Trophoblast cell (in vitro differentiated cells and primary cell): Measurements from ENCODE around the gene KRTAP9-2.

Experiments used
- DNase-seq, 2 donors: peaks; one replicate each; pipeline ENCODE4 v3.0.0-alpha.2; 2016
- H2AFZ ChIP-seq: 2 replicates; pipeline ENCODE4 v1.6.1; 2013; ENCODE audit warnings: low read length, moderate library complexity, mild to moderate bottlenecking; ENCODE audit not compliant: insufficient read depth, poor library complexity
- H2AK5ac ChIP-seq: 2 replicates; pipeline ENCODE4 v1.6.1; 2013; ENCODE audit warnings: mild to moderate bottlenecking, low read length
- H2BK120ac ChIP-seq: 2 replicates; pipeline ENCODE4 v1.6.1; 2013; ENCODE audit warnings: low read length, mild to moderate bottlenecking, moderate library complexity; ENCODE audit not compliant: insufficient read depth, poor library complexity
- H2BK12ac ChIP-seq: 2 replicates; pipeline ENCODE4 v1.6.1; 2013; ENCODE audit warnings: mild to moderate bottlenecking, low read length, moderate library complexity
- H2BK5ac ChIP-seq: 2 replicates; pipeline ENCODE4 v1.6.1; 2013; ENCODE audit warnings: low read length, low read depth, moderate library complexity, mild to moderate bottlenecking; ENCODE audit not compliant: poor library complexity
- H3K14ac ChIP-seq: 2 replicates; pipeline ENCODE4 v1.6.1; 2013; ENCODE audit warnings: mild to moderate bottlenecking, low read length
- H3K18ac ChIP-seq: 2 replicates; pipeline ENCODE4 v1.6.1; 2013; ENCODE audit warnings: mild to moderate bottlenecking, low read length
- H3K23ac ChIP-seq: 2 replicates; pipeline ENCODE4 v1.6.1; 2013; ENCODE audit warnings: low read length
- H3K27ac ChIP-seq: 2 replicates; pipeline ENCODE4 v1.5.1; 2013; ENCODE audit warnings: low read depth, mild to moderate bottlenecking, inconsistent platforms, low read length, moderate library complexity
- H3K27me3 ChIP-seq: 2 replicates; pipeline ENCODE4 v1.6.1; 2013; ENCODE audit warnings: inconsistent platforms, mild to moderate bottlenecking, low read length, moderate library complexity; ENCODE audit not compliant: insufficient read depth
- H3K36me3 ChIP-seq, 2 experiments: 1 replicate in 1 of 2; 2 replicates in 1 of 2; pipeline ENCODE4 v1.6.1; 2013; ENCODE audit warnings: low read length in 2 of 2, mild to moderate bottlenecking in 2 of 2, moderate library complexity in 1 of 2; ENCODE audit not compliant: insufficient read depth in 2 of 2, control insufficient read depth in 1 of 2
- H3K4ac ChIP-seq: 2 replicates; pipeline ENCODE4 v1.6.1; 2013; ENCODE audit warnings: low read depth, mild to moderate bottlenecking, low read length, moderate library complexity
- H3K4me1 ChIP-seq, 2 experiments: 1 replicate in 1 of 2; 2 replicates in 1 of 2; pipeline ENCODE4 v1.6.1; 2013; ENCODE audit warnings: low read length in 2 of 2, mild to moderate bottlenecking in 2 of 2, moderate library complexity in 1 of 2; ENCODE audit not compliant: insufficient read depth in 2 of 2, control insufficient read depth in 1 of 2
- H3K4me2 ChIP-seq: 2 replicates; pipeline ENCODE4 v1.6.1; 2013; ENCODE audit warnings: inconsistent platforms, mild to moderate bottlenecking, low read length, moderate library complexity
- H3K4me3 ChIP-seq: 2 replicates; pipeline ENCODE4 v1.5.1; 2013; ENCODE audit warnings: mild to moderate bottlenecking, low read depth, low read length, inconsistent platforms
- H3K79me1 ChIP-seq: one replicate; pipeline ENCODE4 v1.6.1; 2013; ENCODE audit warnings: low read length
- H3K79me2 ChIP-seq: 2 replicates; pipeline ENCODE4 v1.6.1; 2013; ENCODE audit warnings: low read length, mild to moderate bottlenecking; ENCODE audit not compliant: control insufficient read depth, insufficient read depth, poor library complexity
- H3K9ac ChIP-seq: 2 replicates; pipeline ENCODE4 v1.6.1; 2013; ENCODE audit warnings: mild to moderate bottlenecking, low read length
- H3K9me3 ChIP-seq: 2 replicates; pipeline ENCODE4 v1.6.1; 2013; ENCODE audit warnings: low read depth, mild to moderate bottlenecking, control low read depth, inconsistent platforms, low read length; ENCODE audit not compliant: insufficient read depth
- H4K12ac ChIP-seq: 2 replicates; pipeline ENCODE4 v1.6.1; 2013; ENCODE audit warnings: low read depth, mild to moderate bottlenecking, low read length, moderate library complexity
- H4K8ac ChIP-seq: 2 replicates; pipeline ENCODE4 v1.6.1; 2013; ENCODE audit warnings: low read depth, mild to moderate bottlenecking, low read length, moderate library complexity
- H4K91ac ChIP-seq: one replicate; pipeline ENCODE4 v1.6.1; 2013; ENCODE audit warnings: low read depth, mild to moderate bottlenecking, low read length, moderate library complexity
- WGBS: extraction: QIAGEN DNeasy Blood & Tissue Kit; methylation state at CpG from one replicate; pipeline ENCODE4 v1.1.7; 2013; ENCODE audit warnings: missing lambda C conversion rate; ENCODE audit not compliant: insufficient read length, insufficient coverage; ENCODE audit errors: extremely low coverage; 5-methylcytosine and 5-hydroxymethylcytosine counted together

The KRTAP9-2 gene

GRCh38 chr17:41178843-41179616 lies 47.4 kb upstream of the KRTAP9-2 start:
- Histone ChIP-seq H4K8ac (no peak overlapping the region), H3K4me2 (no peak overlapping the region), H4K12ac (no peak overlapping the region), H3K4me1 (no peaks in the 10 kb centered on the region), H3K9me3 (no peaks in the 10 kb centered on the region), H4K91ac (no peak overlapping the region), H2BK5ac (no peak overlapping the region), H2AFZ (no peak overlapping the region), H3K23ac (no peak overlapping the region), H3K79me1 (no peaks in the 10 kb centered on the region), H3K36me3 (no peaks in the 10 kb centered on the region), H3K14ac (no peak overlapping the region), H2BK12ac (no peak overlapping the region), H2AK5ac (no peak overlapping the region), H3K9ac (no peak overlapping the region), H3K79me2 (no peaks in the 10 kb centered on the region), H3K27me3 (no peaks in the 10 kb centered on the region), H3K4me3 (no peak overlapping the region), H3K27ac (no peak overlapping the region), H2BK120ac (no peak overlapping the region), H3K4ac (no peak overlapping the region), H3K18ac (no peak overlapping the region)
- no peak for DNase-seq
- no CpG with 5 or more reads among the region's 1 CpG for WGBS

DNA sequence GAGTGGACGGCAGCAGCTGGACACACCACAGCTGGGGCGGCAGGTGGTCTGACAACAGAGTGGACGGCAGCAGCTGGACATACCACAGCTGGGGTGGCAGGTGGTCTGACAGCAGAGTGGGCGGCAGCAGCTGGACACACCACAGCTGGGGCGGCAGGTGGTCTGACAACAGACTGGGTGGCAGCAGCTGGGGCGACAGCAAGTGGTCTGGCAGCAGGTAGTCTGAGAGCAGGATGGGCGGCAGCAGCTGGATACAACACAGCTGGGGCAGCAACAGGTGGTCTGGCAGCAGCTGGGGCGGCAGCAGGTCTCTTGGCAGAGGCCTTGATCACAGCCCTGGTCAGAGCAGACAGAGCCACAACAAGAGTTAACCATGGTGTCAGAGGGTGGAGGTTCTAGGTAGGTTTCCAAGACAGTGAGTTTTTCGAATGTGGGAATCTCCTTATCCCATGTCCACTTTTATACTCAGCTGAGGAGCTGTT lies 41.9 kb upstream of the KRTAP9-2 start, which contains the start of gene KRTAP4-1:
TSS of gene KRTAP4-1 (minus strand) at position 432 of the 482 bp plus-strand sequence. CDS start at position 375, 57 bp downstream.
- H3K4me1 ChIP-seq, result no peaks in the 10 kb centered on the region
- H3K36me3 ChIP-seq, result no peaks in the 10 kb centered on the region
- no peak within 1 kb of the TSS for H4K91ac ChIP-seq
- no peak within 1 kb of the TSS for H3K27ac ChIP-seq
- no peak within 1 kb of the TSS for H3K14ac ChIP-seq
- no peak within 1 kb of the TSS for H3K9ac ChIP-seq
- H2AFZ ChIP-seq, result no peak within 1 kb of the TSS
- H3K4me3 ChIP-seq, result no peak within 1 kb of the TSS
- no peaks in the 10 kb centered on the region for H3K79me2 ChIP-seq
- H3K4me2 ChIP-seq, result no peak within 1 kb of the TSS
- DNase-seq, result no peak
- no peaks in the 10 kb centered on the region for H3K27me3 ChIP-seq
- H2AK5ac ChIP-seq, result no peak within 1 kb of the TSS
- H2BK120ac ChIP-seq, result no peak within 1 kb of the TSS
- H4K12ac ChIP-seq, result no peak within 1 kb of the TSS
- no peaks in the 10 kb centered on the region for H3K9me3 ChIP-seq
- H2BK12ac ChIP-seq, result no peak within 1 kb of the TSS
- H3K4ac ChIP-seq, result no peak within 1 kb of the TSS
- no peaks in the 10 kb centered on the region for H3K79me1 ChIP-seq
- H4K8ac ChIP-seq, result no peak within 1 kb of the TSS
- H2BK5ac ChIP-seq, result no peak within 1 kb of the TSS
- H3K23ac ChIP-seq, result no peak within 1 kb of the TSS
- WGBS, result no CpG with 5 or more reads among the region's 9 CpGs
- H3K18ac ChIP-seq, result no peak within 1 kb of the TSS

DNA sequence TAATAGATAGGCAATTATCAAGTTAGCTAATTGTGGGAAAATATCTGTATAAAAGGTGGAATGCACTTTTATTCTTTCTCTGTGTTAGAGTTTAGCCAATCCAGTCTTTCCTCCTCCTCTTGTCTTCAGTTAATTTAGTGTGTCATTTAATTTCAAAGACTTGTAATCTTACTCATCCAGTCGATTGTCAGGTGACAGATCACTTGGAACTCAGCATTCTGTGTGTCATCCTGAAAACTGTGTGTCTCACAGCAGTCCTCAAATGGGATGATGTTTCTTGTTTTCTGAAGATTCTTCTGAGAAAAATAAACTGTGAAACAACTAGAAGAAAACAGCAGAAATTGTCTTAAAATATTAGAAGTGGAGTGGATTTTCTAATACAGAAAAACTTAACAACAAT lies 41.4 kb upstream of the KRTAP9-2 start:
- Histone ChIP-seq H2BK12ac (no peak overlapping the region), H3K4me3 (no peak overlapping the region), H3K79me2 (no peaks in the 10 kb centered on the region), H3K9me3 (no peaks in the 10 kb centered on the region), H3K23ac (no peak overlapping the region), H4K12ac (no peak overlapping the region), H3K79me1 (no peaks in the 10 kb centered on the region), H2AFZ (no peak overlapping the region), H3K14ac (no peak overlapping the region), H3K27ac (no peak overlapping the region), H3K4me2 (no peak overlapping the region), H2BK5ac (no peak overlapping the region), H4K91ac (no peak overlapping the region), H2AK5ac (no peak overlapping the region), H4K8ac (no peak overlapping the region), H3K36me3 (no peaks in the 10 kb centered on the region), H3K27me3 (no peaks in the 10 kb centered on the region), H3K4me1 (no peaks in the 10 kb centered on the region), H3K18ac (no peak overlapping the region), H3K4ac (no peak overlapping the region), H2BK120ac (no peak overlapping the region), H3K9ac (no peak overlapping the region)
- no CpG with 5 or more reads among the region's 1 CpG for WGBS
- no peak for DNase-seq

DNA sequence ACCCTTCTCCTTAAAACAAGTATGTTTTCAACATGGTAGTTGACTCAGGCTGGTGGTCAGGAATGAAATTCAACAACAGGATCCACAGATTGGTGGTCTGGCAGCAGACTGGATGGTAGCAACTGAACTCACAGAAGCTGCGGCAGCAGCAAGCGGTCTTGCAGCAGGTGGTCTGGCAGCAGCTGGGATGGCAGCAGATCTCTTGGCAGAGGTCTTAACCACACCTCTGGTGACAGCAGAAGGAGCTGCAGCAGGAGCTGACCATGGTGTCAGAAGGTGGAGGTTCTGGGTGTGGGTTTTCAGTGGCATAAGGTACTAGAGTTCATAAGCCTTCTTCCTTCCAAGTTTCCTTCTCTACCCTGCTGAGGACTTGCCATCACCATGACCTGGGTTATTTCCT lies 39.6 kb upstream of the KRTAP9-2 start:
- H3K79me2 ChIP-seq, result no peaks in the 10 kb centered on the region
- H4K91ac ChIP-seq, result no peak overlapping the region
- no peak overlapping the region for H3K4me2 ChIP-seq
- no peak overlapping the region for H3K14ac ChIP-seq
- H2AFZ ChIP-seq, result no peak overlapping the region
- no peak overlapping the region for H3K4ac ChIP-seq
- H3K23ac ChIP-seq, result no peak overlapping the region
- no peaks in the 10 kb centered on the region for H3K4me1 ChIP-seq
- no CpG with 5 or more reads among the region's 2 CpGs for WGBS
- H4K12ac ChIP-seq, result no peak overlapping the region
- no peak overlapping the region for H3K27ac ChIP-seq
- H2AK5ac ChIP-seq, result no peak overlapping the region
- H2BK12ac ChIP-seq, result no peak overlapping the region
- H2BK5ac ChIP-seq, result no peak overlapping the region
- H3K9ac ChIP-seq, result no peak overlapping the region
- H3K18ac ChIP-seq, result no peak overlapping the region
- H3K36me3 ChIP-seq, result no peaks in the 10 kb centered on the region
- DNase-seq, result no peak
- no peak overlapping the region for H2BK120ac ChIP-seq
- no peaks in the 10 kb centered on the region for H3K9me3 ChIP-seq
- no peaks in the 10 kb centered on the region for H3K79me1 ChIP-seq
- no peaks in the 10 kb centered on the region for H3K27me3 ChIP-seq
- no peak overlapping the region for H4K8ac ChIP-seq
- no peak overlapping the region for H3K4me3 ChIP-seq
